ENCODE results near the gene WDR31.
A peak's percentile ranks its signal among the peaks of the same experiment; 100 is the strongest.

WDR31 gene

GRCh38 chr9:113309204-113309813 is 30.8 kb downstream of the WDR31 start:
- no peak for DNase-seq (ENCODE audit: low read depth)
- no peak overlapping the region for H3K4me3 ChIP-seq (ENCODE audit: control insufficient read depth, low read depth, low read length)
- TF ChIP-seq CTCF (IDR thresholded peaks at IDR 0.05; ENCODE audit: control insufficient read depth, insufficient read depth, low read depth, low read length, missing control alignments), result peak; percentile 76

DNA sequence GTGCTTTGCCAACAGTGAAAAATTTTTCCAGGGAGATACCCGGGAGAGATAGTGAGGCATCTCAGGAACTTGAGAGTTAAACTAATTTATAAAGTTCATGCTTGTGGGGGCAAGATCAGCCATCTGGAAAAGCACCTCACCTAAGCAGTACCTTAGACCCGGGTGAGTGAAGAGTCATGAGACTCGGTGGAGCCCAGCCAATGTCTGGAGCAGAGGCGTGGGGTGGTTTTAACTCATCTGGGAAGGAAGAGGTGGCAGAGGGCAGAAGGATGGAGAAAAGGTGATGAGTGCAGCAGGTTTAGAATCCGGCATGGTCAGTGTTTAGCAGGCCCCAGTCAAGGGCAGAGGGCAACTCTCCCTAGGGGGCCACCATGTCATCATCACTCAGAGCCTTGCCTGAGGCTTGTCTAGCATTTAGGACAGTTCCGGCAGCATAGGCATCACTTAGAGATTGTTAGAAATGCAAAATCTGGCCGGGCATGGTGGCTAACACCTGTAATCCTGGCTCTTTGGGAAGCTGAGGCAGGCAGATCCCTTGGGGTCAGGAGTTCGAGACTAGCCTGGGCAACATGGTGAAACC is 32.6 kb downstream of the WDR31 start:
- DNase-seq (ENCODE audit: low read depth), result no peak
- H3K4me3 ChIP-seq (ENCODE audit: control insufficient read depth, low read depth, low read length), result no peak overlapping the region
- no peak for TF ChIP-seq CTCF (IDR thresholded peaks at IDR 0.05; ENCODE audit: control insufficient read depth, insufficient read depth, low read depth, low read length, missing control alignments)

DNA sequence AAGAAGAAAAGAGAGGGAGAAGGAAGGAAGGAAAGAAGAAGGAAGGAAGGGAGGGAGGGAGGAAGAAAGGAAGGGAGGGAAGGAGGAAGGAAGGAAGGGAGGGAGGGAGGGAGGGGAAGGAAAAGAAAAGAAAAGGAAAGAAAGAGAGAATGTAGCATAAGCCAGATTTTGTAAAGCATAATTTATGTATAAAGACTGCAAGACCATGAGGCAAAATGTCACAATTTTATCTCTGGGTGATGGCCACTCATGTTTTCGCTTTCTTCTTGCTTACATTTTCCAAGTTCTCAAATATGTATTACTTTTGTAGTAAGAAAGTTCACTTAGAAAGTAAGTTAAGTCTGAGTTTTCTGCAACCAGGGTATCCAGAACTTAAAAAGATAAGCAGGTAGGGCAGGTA is 33.5 kb downstream of the WDR31 start:
- TF ChIP-seq CTCF (IDR thresholded peaks at IDR 0.05; ENCODE audit: control insufficient read depth, insufficient read depth, low read depth, low read length, missing control alignments), result no peak
- DNase-seq (ENCODE audit: low read depth), result no peak
- no peak overlapping the region for H3K4me3 ChIP-seq (ENCODE audit: control insufficient read depth, low read depth, low read length)

DNA sequence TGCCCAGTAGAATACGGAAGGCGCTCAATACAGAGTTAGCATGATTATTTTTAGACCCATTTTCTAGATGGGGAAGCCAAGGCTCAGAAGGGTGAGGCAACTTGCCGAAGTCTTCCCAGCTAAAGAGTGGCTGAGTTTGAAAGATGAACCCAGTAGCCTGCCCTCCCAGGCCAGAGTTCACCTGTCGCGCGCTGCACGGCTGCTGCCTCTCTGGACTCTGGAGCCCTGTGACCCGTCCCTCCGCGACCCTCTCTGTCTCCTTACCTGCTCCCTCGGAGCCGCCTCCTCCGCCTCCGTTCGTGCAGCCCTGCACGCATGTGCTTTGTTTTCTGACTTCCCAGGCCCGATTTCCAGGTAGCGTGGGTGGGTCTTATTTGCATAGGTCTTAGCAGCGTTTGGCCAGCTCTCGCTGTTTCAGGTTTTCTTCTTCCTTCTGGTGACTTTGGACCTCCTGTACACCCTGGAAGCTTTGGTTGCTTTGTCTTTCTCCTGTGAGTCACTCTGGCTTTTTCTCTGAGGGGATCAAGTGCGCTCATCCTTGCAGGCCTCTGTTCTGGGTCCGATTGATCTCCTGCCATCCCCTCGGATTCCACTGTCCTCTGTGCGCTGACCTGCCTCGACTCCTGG is 37.2 kb downstream of the WDR31 start, which contains the start of gene RNF183:
RNF183 (minus strand) TSS at position 585 of the 627 bp plus-strand sequence. CDS start 5,192 bp downstream, outside the sequence.
- H3K4me3 ChIP-seq (ENCODE audit: control insufficient read depth, low read depth, low read length), result no peak within 1 kb of the TSS
- no peak for TF ChIP-seq CTCF (IDR thresholded peaks at IDR 0.05; ENCODE audit: control insufficient read depth, insufficient read depth, low read depth, low read length, missing control alignments)
- no peak for DNase-seq (ENCODE audit: low read depth)

DNA sequence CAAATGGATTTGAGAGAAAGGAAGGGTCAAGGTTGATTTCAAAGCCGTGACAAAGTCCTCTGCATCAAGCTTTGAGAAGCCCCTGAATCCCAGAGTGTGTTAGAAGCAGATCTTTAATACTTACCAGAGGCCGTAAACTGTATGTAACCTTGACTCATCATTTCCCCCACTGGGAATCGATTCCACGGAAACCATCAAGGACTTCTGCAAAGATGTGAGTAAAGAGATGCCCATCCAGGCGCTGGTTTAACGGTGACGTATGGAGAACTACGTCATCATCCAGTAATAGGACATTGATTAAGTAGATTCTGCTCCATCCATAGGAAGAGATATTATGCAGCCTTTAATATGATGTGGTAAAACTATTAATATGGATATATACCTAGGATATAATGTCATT is 38.5 kb downstream of the WDR31 start:
- TF ChIP-seq CTCF (IDR thresholded peaks at IDR 0.05; ENCODE audit: control insufficient read depth, insufficient read depth, low read depth, low read length, missing control alignments), result no peak
- no peak overlapping the region for H3K4me3 ChIP-seq (ENCODE audit: control insufficient read depth, low read depth, low read length)
- no peak for DNase-seq (ENCODE audit: low read depth)

- TF ChIP-seq CTCF (IDR thresholded peaks at IDR 0.05; ENCODE audit: control insufficient read depth, insufficient read depth, low read depth, low read length, missing control alignments), result no peak
- H3K4me3 ChIP-seq (ENCODE audit: control insufficient read depth, low read depth, low read length), result no peak overlapping the region
- no peak for DNase-seq (ENCODE audit: low read depth)
Measured at GRCh38 chr9:113299800-113300292, 40.2 kb downstream of the WDR31 start.
